Measurements from ENCODE around the gene CUL7.
A peak's percentile ranks its signal among the peaks of the same experiment; 100 is the strongest.
"Not testable (repeated sequence)": the region's sequence is repeated elsewhere in the genome, so short reads cannot be mapped to it uniquely, and the experiment has no call there.

The CUL7 gene

DNA sequence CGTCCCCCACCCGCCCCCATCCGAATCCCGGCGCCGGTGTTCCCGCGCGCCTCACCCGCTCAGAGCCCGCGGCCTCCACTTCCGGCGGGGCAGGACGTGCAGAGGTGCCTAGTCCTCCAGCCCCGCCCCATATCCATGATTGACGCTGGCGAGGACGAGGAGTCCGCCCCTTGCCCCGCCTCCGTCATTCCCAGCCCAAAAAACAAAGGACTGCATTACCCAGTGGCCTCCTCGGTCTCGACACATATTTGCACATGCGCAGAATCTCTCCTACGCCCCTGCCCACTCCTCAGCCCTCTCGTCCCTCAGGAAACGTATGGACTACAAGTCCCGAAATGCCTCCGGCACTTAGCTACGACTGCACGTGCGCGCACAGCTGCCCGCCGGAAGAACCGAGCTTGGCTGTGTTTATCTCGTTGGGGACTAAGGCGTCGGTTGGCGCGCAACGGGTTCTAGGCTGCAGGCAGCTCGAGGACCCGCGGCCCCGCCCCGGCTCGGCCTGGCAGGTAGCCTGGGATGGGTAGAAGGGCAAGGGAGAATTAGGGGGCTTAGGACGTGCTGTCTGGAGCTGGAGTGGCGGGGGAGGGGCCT is 39.7 kb downstream of the CUL7 start, which contains the start of the genes KLHDC3 and MEA1:
KLHDC3 (plus strand) TSS at position 407 of the 591 bp plus-strand sequence. CDS start 2,944 bp downstream, outside the sequence.
MEA1 (minus strand) TSS at position 104 of the 591 bp plus-strand sequence. CDS start 133 bp downstream, outside the sequence.
- DNase-seq, result peak; percentile 100

DNA sequence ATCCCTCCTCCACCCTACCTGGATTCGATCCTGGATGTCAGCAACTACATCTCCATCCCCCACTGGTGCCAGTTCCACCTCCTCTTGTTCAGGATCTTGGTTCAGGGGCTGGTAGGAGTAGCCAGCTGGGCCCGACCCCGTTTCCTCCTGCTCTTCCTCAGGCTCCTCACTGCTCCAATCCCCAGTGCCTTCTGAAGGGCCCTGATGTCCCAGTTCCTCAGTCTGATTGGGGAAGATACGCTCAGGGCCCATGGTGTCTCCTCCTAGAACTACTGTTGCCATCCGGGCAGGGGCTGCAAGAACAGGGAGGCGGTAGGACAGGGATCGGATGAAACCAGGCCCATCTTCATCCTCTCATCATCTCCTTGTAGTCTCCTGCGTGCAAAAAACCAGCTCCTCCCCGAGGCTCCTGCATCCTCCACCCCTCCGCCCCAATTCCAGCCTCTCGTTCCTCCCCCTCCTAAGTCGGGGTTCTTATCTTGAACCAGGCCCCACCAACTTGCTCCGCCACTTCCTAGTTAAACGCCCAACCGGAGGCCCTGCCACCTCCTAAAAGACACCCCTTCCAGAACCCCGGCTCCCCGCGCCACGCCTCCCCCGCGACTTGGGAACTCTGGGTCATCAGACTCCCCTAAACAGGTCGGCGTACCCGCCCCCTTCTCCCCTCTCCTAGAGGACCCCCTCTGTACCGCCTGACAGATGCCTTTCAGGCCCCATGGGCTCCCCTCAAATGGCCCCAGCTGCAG is 40.4 kb downstream of the CUL7 start:
- DNase-seq, result no peak

DNA sequence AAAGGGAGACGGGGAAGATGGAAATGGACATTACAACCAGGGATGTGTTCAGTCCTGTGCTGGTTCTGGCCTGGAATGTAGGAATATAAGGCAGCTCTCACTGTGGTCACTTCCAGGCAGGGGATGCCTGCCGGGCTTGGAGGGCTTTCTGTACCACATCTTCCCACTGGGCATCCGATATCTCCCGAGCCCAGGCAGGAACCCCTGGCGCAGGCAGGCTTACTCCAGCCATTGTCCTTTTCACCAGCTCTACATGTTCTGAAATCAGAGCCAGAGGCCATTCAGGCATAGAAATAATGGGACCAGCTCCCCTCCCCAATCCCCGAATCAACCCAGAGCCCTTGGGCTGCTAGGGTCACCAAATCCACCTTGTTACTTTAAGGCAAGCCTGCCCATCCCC is 41.3 kb downstream of the CUL7 start:
- no peak for DNase-seq

DNA sequence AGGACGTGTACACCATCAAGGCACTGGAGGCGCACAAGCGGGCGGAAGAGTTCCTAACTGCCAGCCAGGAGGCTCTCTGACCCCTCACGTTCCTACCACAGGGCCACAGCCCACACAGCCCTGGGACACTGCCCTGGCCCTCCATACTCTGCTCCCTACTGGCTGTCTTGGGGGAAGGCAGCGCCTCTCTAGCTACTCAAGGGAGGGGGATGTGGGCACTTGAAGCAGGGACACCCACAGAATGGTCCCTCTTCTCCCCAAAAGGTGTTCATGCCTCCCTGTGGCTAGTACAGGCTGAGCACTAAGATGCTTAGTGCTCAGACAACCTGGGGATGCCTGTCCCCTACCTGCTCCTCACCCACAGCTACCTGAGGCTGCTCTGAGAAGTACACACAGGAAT is 42.4 kb downstream of the CUL7 start:
- DNase-seq, result no peak

DNA sequence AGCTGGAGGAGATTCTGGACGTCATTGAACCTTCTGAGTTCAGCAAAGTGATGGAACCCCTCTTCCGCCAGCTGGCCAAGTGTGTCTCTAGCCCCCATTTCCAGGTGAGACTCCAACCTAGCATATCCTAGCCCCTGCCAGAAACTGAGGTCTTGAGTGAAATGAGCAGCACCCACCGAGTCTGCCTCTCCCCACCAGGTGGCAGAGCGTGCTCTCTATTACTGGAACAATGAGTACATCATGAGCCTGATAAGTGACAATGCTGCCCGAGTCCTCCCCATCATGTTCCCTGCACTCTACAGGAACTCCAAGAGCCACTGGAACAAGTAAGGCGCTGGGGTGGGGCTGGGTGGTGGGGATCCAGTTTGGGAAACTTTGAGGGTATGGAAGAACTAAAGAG is 44.5 kb downstream of the CUL7 start:
- no peak for DNase-seq

DNA sequence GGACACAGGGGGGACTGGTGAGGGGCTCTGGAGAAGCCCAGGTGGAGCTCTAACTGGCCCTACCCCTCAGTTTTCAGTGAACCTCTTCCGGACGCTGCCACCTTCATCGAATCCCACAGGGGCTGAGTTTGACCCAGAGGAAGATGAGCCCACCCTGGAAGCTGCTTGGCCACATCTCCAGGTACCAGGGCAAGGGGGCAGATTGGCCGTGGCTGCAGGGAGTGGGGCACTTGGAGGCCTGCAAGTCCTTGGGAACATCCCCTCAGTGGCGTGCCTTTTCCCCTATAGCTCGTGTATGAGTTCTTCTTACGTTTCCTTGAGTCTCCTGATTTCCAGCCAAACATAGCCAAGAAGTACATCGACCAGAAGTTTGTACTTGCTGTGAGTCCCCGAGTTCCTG is 46.5 kb downstream of the CUL7 start:
- no peak for DNase-seq

DNA sequence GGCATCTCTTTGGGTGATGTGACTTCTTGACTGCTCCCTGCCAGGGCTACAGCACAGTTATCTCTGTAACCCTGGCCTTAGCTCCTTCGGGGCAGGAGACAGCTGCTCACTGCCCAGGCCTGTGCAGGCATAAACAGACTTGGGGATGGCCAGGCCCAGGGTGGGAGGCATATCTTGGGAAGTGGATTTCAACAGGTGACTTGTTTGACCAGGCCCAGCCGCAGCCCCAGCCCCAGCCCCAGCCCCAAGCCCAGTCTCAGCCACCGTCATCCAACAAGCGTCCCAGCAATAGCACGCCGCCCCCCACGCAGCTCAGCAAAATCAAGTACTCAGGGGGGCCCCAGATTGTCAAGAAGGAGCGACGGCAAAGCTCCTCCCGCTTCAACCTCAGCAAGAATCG is 47.4 kb downstream of the CUL7 start:
- no peak for DNase-seq

DNA sequence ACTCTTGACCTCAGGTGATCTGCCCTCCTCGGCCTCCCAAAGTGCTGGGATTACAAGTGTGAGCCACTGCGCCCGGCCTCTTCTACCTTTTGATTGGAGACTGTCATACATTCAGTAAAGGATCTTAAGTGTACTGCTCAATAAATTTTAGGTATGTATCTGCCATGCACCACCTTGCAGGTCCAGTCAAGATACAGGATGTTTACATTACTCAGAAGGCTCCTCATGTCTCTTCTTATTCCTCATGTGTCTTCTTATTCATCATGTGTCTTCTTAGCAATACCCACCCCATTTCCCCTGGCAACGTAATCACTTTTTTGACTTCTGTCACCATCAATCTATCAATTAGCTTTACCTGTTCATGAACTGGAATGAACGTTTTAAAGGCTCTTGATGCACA is 47.8 kb downstream of the CUL7 start:
- no peak for DNase-seq

DNA sequence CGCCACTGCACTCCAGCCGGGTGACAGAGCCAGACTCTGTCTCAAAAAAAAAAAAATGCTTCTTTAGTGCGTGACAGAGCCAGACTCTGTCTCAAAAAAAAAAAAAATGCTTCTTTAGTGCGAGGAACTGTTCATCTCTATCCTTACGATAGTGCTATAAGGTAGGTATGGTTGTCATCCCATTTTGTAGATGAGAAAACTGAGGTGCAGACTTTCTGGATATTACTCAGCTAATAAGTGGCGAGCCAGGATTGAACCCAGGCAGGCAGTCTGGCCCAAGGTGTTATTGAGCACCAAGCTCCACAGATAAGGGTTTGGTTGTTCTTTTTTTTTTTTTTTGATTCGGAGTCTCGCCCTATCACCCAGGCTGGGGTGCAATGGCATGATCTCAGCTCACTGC is 51.8 kb downstream of the CUL7 start:
- no peak for DNase-seq

DNA sequence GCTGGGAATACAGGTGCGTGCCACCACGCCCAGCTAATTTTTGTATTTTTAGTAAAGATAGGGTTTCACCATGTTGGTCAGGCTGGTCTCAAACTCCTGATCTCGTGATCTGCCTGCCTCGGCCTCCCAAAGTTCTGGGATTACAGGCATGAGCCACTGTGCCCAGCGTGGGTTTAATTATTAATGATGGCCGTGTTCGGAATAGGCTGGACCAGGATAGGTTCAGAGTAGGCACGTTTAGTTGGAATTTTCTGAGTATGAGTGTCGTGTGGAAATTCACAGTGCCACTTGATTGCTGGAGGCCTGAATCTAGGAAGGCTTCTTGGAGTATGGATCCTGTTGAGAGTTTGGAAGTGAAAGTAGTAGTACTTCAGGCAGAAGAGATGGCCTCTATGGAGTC is 55.4 kb downstream of the CUL7 start:
- not testable (repeated sequence) for DNase-seq

DNA sequence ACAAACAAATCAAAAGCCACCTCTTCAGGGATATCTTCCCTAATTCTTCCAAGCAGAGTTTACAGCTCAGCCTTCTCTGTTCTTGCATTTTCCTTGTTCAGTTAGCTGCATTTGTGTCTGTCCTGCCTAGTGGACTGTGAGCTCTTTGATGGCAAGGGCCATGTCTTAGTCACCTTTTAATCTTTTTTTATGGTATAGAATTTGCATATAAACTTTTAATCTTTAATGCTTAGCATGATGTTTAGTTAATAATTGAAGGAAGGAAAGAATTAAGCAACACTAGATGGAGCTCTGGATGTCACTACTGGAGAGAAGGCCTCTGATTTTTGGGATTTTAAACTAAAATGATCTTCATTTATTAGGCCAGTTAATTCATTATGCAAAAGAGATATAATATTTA is 57.1 kb downstream of the CUL7 start:
- no peak for DNase-seq

DNA sequence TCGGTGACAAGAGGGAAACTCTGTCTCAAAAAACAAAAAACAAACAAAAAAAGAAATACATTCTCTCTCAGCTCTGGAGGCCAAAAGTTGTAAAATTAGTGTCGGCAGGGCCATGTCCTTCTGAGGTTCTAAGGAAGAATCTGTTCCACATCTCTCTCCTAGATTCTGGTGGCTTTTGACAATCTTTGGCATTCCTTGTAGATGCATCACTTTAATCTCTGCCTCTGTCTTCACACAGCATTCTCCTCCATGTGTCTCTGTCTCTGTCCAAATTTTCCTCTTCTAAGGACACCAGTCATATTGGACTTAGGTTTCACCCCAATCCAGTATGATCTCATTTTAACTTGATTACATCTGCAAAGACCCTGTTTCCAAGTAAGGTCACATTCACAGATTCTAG is 60.2 kb downstream of the CUL7 start:
- DNase-seq, result no peak

DNA sequence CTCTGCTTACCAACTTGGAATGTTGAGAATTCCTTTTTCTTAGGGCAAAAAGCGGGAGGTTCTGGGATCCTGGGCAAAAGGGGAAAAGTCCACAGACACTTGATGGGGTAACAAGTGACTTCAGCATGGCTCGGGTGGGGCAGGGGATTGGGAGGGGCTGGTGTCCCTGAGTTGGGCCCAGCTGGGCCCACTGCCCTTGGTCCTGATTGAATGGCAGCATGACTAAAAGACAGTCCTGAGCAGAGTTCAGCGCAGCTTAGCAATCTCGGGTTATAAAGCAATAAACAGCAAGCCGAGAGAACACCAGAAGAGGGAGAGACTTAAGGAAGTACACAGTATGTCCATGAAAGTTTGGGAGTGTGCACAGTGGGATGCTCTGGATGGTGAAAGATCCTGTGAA is 63.7 kb downstream of the CUL7 start:
- DNase-seq, result no peak

DNA sequence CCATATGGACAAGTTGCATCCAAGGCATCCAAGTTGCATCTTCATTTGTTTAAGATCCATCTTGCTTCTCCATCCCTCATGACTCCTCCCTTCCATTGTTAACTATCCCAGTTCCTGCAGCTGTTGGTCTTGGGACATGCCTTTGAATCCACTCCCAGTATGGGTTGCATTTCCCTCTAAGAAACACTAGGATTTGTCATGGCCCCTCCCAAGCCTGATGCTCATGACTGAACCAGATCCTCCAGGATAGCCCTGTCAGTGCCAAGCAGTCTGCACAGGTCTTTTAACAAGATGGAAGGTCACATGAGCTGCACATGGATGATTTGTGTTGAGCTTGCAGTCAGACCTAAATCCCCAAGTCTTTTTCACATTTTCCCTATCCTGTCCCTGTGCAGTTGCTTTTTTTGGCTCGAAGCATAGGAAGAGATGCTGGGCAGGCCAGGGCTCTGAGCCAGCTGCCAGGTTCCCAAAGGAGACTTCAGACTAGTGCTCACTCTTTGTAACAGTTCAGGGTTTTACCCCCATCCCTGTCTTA is 65.1 kb downstream of the CUL7 start:
- no peak for DNase-seq
